ELR (cell line): ENCODE measurements around the gene PSMB8.
"Not testable (repeated sequence)": the region's sequence is repeated elsewhere in the genome, so short reads cannot be mapped to it uniquely, and the experiment has no call there.

Experiments
- DNase-seq: peaks from one replicate; pipeline ENCODE4 v3.0.0-alpha.2; 2015; ENCODE audit warnings: low read depth

PSMB8 gene

DNA sequence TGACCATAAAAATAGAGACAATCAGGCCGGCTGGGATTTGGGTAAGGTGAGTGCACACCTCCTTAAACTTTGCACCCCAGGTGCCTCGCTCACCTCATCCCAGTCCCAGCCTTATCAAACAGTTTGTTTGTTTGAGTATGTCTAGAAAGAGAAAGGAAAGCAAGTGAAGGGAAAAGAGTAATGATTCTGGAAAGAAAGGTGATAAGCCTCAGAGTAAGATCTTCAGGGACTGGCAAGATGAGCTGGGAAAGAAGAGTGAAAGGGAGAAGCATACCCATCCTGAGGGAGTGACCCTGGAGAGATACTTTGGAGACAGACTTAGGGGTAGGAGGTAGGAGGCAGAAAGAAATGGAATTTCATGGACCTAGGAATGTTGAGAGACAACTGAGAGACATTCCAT lies 7.0 kb downstream of the PSMB8 start:
- DNase-seq = no peak

GRCh38 chr6:32835167-32835893 lies 8.5 kb downstream of the PSMB8 start:
- DNase-seq = no peak

- DNase-seq = no peak
Observed at GRCh38 chr6:32833664-32834063, 10.2 kb downstream of the PSMB8 start.

DNA sequence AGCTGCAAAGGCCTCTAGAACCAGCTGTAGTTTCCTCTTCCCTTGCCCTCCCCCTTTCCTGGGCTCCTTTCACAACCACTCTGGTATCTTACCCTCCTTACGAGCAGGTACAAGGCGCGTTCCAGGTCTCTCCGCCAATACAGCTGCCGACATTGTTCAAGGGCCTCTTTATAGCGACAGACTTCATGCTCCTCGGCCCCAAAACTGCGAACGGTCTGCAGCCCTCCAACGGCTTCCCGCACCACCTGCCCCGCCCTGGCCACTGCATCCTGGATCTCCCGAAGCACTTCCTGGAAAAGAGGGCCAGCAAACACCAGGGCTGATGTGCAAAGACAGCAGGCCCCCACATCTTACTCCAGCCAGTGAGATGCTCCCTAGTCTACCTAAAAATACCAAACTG lies 11.3 kb downstream of the PSMB8 start:
- no peak for DNase-seq

- no peak for DNase-seq
Observed at GRCh38 chr6:32830936-32831335, 12.9 kb downstream of the PSMB8 start.

DNA sequence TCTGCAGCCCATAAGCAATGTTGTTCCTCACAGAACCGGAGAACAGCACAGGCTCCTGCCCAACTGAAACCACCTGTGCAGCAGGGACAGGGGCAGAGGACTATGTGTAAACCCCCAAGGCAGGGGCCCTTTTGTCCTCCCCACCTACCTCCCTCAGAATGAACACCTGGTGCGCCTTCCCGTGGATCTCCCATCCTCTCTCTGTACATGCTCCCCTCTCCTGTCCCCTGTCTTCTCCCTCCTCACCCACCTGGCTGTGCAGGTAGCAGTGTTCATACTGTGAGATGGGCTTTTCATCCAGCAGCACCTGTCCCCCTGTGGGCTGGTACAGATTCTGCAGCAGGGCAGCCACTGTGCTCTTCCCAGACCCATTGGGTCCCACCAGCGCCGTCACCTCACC lies 13.8 kb downstream of the PSMB8 start:
- DNase-seq = no peak

- no peak for DNase-seq
Observed at GRCh38 chr6:32829495-32829894, 14.4 kb downstream of the PSMB8 start.

GRCh38 chr6:32827025-32827424 lies 16.8 kb downstream of the PSMB8 start:
- no peak for DNase-seq

GRCh38 chr6:32825966-32826365 lies 17.9 kb downstream of the PSMB8 start:
- peak; percentile 86 for DNase-seq

- DNase-seq = peak; percentile 77
Observed at GRCh38 chr6:32819729-32820128, 24.1 kb downstream of the PSMB8 start.

DNA sequence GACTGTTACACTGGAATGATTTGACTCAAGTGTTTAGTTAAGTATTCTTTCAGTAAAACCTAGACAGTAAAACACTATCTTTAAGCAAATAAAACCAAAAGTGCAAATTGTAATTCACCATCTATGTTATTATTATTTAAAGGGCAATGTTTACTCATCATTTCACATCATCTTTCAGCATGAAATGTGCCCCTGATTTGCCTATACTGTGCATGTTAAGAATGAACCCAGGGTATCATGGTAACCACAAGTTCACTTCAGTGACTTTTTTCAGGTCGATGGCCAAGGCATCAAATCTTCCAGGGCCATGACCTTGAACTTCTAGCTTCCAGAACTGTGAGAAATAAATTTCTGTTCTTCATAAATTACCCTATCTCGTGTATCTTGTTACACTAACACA lies 25.0 kb downstream of the PSMB8 start:
- DNase-seq = no peak

DNA sequence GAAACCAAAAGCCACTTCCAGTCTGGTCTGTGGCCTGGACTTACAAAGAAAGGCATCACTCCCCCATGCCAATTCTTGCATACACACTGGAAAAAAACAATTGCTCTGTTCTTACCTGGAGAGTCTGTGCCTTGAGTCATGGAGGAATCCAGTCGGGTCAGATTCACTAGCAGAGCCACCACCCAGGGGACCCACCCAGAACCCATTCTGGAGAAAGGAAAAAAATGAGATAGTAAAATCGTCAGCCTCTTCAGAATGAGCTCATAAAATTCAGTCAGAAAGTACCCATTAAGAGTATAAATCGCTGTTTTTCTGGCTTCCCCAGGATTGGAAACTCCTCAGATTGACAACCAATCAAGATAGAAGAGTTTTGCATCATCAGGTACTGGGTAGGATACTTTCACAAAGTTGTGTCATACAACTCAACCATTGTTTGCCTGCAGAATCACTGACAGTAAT lies 27.1 kb downstream of the PSMB8 start, which contains the start of gene HLA-DOB:
Gene HLA-DOB, minus strand, starts transcription at position 257 of the 459 bp plus-strand sequence. Its CDS starts 51 bp downstream, at position 206.
- peak; percentile 44 for DNase-seq

- DNase-seq = no peak
Observed at GRCh38 chr6:32815996-32816395, 27.9 kb downstream of the PSMB8 start.

- DNase-seq = no peak
Observed at GRCh38 chr6:32815115-32815514, 28.7 kb downstream of the PSMB8 start.

DNA sequence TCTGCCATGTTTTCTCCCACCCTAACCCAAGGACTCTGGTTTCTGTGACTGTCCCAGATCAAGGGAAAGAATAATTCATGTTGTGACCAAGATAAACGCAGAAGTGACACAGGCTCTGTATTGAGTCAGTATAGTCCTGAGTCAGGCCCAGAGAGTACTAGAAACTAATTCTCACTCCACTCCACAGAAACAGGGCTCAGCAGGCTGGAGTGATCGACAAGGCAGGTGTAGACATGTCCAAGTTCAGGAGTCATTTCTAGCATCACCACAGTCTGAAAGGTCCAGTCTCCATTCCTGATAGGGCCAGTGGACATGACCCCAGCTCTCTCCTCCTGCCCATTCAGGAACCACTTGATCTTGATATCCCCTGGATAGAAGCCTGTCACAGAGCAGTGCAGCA lies 29.7 kb downstream of the PSMB8 start:
- DNase-seq = no peak

DNA sequence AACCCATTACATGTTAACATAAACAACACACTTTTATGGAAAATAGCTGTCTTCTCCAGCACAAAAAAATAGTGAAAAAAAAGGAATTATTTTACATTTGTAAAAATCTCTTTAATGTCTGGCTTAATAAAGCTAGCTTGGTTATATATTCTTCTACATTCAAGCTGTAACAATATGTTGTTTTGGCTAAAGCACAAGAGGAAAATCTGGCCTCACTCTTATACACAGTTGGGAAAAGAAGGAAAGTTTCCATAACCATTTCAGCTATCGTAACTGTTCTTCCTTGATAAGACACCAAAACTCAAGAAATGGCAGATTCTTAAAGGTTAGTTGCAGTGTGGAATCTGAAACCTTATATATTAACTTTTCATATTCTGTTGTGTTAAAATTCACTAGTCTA lies 34.7 kb downstream of the PSMB8 start:
- DNase-seq = no peak

GRCh38 chr6:32807020-32807580 lies 36.7 kb downstream of the PSMB8 start:
- no peak for DNase-seq

- not testable (repeated sequence) for DNase-seq
Observed at GRCh38 chr6:32805404-32805803, 38.4 kb downstream of the PSMB8 start.

GRCh38 chr6:32803416-32803815 lies 40.4 kb downstream of the PSMB8 start:
- no peak for DNase-seq

DNA sequence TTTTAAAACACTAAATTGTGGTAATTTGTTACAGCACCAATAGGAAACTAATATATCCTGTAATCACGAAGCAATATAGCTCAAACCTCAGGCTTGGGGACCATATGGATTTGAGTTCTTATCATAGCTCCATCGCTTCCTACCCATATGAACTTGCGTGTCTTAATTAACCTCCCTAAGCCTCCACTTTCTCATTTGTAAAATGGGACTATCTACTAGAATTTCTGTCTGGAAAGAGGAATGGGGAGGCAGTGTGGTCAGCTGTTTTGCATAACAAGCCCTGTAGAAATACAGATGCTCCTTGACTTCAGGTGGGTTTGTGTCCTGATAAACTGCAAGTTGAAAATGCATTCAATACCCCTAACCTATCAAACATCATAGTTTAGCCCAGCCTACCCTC lies 44.1 kb downstream of the PSMB8 start:
- DNase-seq = no peak

DNA sequence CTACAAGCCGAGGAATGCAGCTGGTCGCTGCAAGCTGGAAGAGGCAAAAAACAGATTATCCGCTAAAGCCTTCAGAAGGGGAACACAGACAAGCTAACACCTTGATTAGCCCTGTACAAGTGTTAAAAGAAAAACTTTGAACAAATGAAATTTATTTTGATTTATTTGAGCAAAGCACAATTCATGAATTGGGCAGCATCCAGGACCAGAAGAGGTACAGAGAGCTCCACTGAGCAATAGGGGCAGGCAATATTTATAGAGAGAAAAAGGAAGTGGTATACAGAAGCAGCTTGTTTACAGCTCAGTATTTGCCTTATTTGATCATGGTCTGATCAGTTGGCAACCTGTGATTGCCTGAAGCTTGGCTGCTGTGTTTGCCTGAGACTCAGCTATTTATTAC lies 44.7 kb downstream of the PSMB8 start:
- DNase-seq = no peak

- DNase-seq = peak; percentile 75
Observed at GRCh38 chr6:32796848-32797776, 46.7 kb downstream of the PSMB8 start.

DNA sequence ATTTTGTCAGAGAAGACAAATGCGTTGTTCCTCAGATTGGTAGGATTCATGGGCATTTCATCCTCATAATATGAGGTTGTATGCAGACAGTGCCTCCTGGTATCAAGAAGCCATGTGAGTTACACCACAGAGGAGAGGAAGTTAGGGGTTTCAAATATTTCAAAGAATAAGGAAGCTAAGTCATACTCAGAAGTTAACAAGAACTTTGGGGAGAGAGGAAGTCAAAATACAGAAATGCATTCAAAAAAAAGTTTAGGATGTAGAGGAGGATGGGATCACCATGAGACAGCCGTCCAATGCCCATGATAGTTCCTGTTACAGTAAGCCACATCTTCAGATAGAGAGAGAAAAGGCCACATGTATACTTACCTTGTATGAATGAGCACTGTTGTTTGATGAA lies 49.3 kb downstream of the PSMB8 start:
- no peak for DNase-seq
